HepG2 (cell line): ENCODE data around the gene VSIR. TPM values are rescaled to one million over a fixed set of nuclear protein-coding genes. Genes with fewer than 3 reads are reported as not detected.

Experiments
- ATAC-seq: fragments of 200-7000 bp; cut with Tn5 transposase; 3 replicates; pipeline ENCODE4 v1.9.1; 2020; ENCODE audit warnings: mild to moderate bottlenecking, moderate library complexity
- BruUV-seq: library from RNA; stranded (reverse); fragments of 400-500 nt; replicated peaks from 2 replicates; lab custom pipeline; 2021; lab: Mats Ljungman, UMichigan
- CTCF ChIA-PET: fragments of 300-600 bp; formaldehyde crosslinking; extraction: SDS; loops from one replicate; lab custom pipeline; 2021; ENCODE audit warnings: low total read pairs, inconsistent platforms, low intra/inter-chr PET ratio; lab: Yijun Ruan, JAX
- POLR2A ChIA-PET: fragments of 350-600 bp; sonication (Branson Sonifier 250); formaldehyde crosslinking; loops from one replicate; lab custom pipeline; 2020; ENCODE audit warnings: antibody characterized with exemption, inconsistent platforms; lab: Yijun Ruan, JAX
- DNase-seq: peaks from one replicate; pipeline ENCODE4 v3.0.0-alpha.2; 2015; ENCODE audit warnings: low spot score
- FAIRE-seq: peaks from 3 replicates; lab custom pipeline; 2011; peaks lifted over from hg19 to GRCh38; lab: Jason Lieb, UNC
- H2AFZ ChIP-seq: one replicate; pipeline ENCODE4 v1.6.1; 2011; ENCODE audit warnings: low read length, inconsistent platforms
- H3K27ac ChIP-seq: fragments of 300-600 bp; 3 replicates; pipeline ENCODE4 v1.8.0; 2011; ENCODE audit warnings: mixed run types, mild to moderate bottlenecking, mixed read lengths, low read length, inconsistent platforms; ENCODE audit not compliant: insufficient read depth; ENCODE audit errors: extremely low read length
- H3K27me3 ChIP-seq, 2 experiments: fragments of 200-600 bp in 1 of 2; 2 replicates in 1 of 2; 3 replicates in 1 of 2; pipeline versions ENCODE4 v1.6.0 to v1.8.0; 2011; ENCODE audit warnings: low read length in 2 of 2, mild to moderate bottlenecking in 2 of 2, moderate library complexity in 2 of 2, inconsistent platforms in 1 of 2; ENCODE audit not compliant: insufficient read depth in 2 of 2, control insufficient read depth in 1 of 2
- H3K36me3 ChIP-seq, 2 experiments: fragments of 200-600 bp in 1 of 2; replicated peaks in 1 of 2; 2 replicates in 1 of 2; 3 replicates in 1 of 2; pipeline versions ENCODE4 v1.5.1 to v1.8.0; 2011; ENCODE audit warnings: low read length in 2 of 2, inconsistent platforms in 1 of 2; ENCODE audit not compliant: insufficient read depth in 2 of 2, control insufficient read depth in 1 of 2
- H3K4me1 ChIP-seq: 2 replicates; pipeline ENCODE4 v1.5.1; 2012; ENCODE audit warnings: low read length, inconsistent platforms; ENCODE audit not compliant: insufficient read depth
- H3K4me2 ChIP-seq: 2 replicates; pipeline ENCODE4 v1.6.0; 2011; ENCODE audit warnings: low read depth, low read length, inconsistent platforms
- H3K4me3 ChIP-seq, 3 experiments: fragments of 200-600 bp in 1 of 3; sonication (generic), shearing (Covaris generic) in 1 of 3; replicated peaks in 1 of 3; 2 replicates each; pipeline ENCODE4 v1.5.1; 2011 to 2016; ENCODE audit warnings: low read length in 3 of 3, inconsistent platforms in 2 of 3, low read depth in 2 of 3, mild to moderate bottlenecking in 2 of 3, control low read depth in 1 of 3, mixed read lengths in 1 of 3; ENCODE audit not compliant: insufficient read depth in 1 of 3
- H3K79me2 ChIP-seq: one replicate; pipeline ENCODE4 v1.6.1; 2011; ENCODE audit warnings: low read length, inconsistent platforms; ENCODE audit not compliant: insufficient read depth
- H3K9ac ChIP-seq: 2 replicates; pipeline ENCODE4 v1.6.0; 2011; ENCODE audit warnings: mild to moderate bottlenecking, low read depth, low read length, inconsistent platforms; ENCODE audit not compliant: insufficient read depth
- H3K9me3 ChIP-seq: 2 replicates; pipeline ENCODE4 v1.5.1; 2012; ENCODE audit warnings: mild to moderate bottlenecking, low read length
- H4K20me1 ChIP-seq: 2 replicates; pipeline ENCODE4 v1.6.0; 2011; ENCODE audit warnings: inconsistent platforms, mild to moderate bottlenecking, low read length, moderate library complexity; ENCODE audit not compliant: insufficient read depth
- DNMT3B ChIP-seq: conservative IDR thresholded peaks from 2 replicates; pipeline ENCODE4 v1.6.1; 2016; ENCODE audit warnings: missing biosample characterization, control low read depth
- JUN ChIP-seq: sonication (generic); formaldehyde crosslinking; IDR thresholded peaks from 2 replicates; pipeline ENCODE4 v1.4.0; 2020; ENCODE audit warnings: mild to moderate bottlenecking, missing genetic modification reagents
- LBX2 ChIP-seq: sonication (generic); formaldehyde crosslinking; IDR thresholded peaks from 2 replicates; pipeline ENCODE4 v1.5.0; 2020; ENCODE audit warnings: missing genetic modification reagents, mild to moderate bottlenecking, borderline replicate concordance
- NFE2L1 ChIP-seq: sonication (generic); formaldehyde crosslinking; IDR thresholded peaks from 2 replicates; pipeline ENCODE4 v1.4.0; 2020; ENCODE audit warnings: missing genetic modification reagents, mild to moderate bottlenecking, borderline replicate concordance
- NFIC ChIP-seq: IDR thresholded peaks from 2 replicates; pipeline ENCODE4 v1.6.1; 2012; ENCODE audit warnings: mild to moderate bottlenecking, low read length, inconsistent platforms
- RBM39 ChIP-seq: fragments of 200-400 bp; formaldehyde crosslinking; IDR thresholded peaks from one replicate; pipeline ENCODE4 v1.6.1; 2018; ENCODE audit warnings: antibody characterized with exemption, mild to moderate bottlenecking, low read depth, low read length; ENCODE audit not compliant: poor library complexity, severe bottlenecking
- TAF15 ChIP-seq: fragments of 200-400 bp; formaldehyde crosslinking; IDR thresholded peaks from one replicate; pipeline ENCODE4 v1.6.1; 2018; ENCODE audit warnings: mild to moderate bottlenecking, low read depth, low read length; ENCODE audit not compliant: poor library complexity, severe bottlenecking
- YY1 ChIP-seq: IDR thresholded peaks from 2 replicates; pipeline ENCODE4 v1.6.1; 2011; ENCODE audit warnings: low read length, low read depth, moderate library complexity, mild to moderate bottlenecking; ENCODE audit not compliant: insufficient read depth, insufficient replicate concordance
- ZC3H13 ChIP-seq: sonication (generic); formaldehyde crosslinking; IDR thresholded peaks from 2 replicates; pipeline ENCODE4 v1.8.1; 2023; ENCODE audit warnings: mild to moderate bottlenecking, missing genetic modification reagents, moderate library complexity
- ZFP36 ChIP-seq: fragments of 150-350 bp; IDR thresholded peaks from 2 replicates; pipeline ENCODE4 v1.6.1; 2018; ENCODE audit warnings: borderline replicate concordance, low read length, low read depth; ENCODE audit not compliant: partially characterized antibody
- ZNF343 ChIP-seq: sonication (generic); formaldehyde crosslinking; IDR thresholded peaks from 2 replicates; pipeline ENCODE4 v1.4.0; 2020; ENCODE audit warnings: mild to moderate bottlenecking, missing genetic modification reagents
- ZNF501 ChIP-seq: sonication (generic); formaldehyde crosslinking; IDR thresholded peaks from 2 replicates; pipeline ENCODE4 v1.5.1; 2020; ENCODE audit warnings: mild to moderate bottlenecking, moderate library complexity, missing genetic modification reagents
- ZNF660 ChIP-seq: sonication (generic); formaldehyde crosslinking; IDR thresholded peaks from 2 replicates; pipeline ENCODE4 v1.5.1; 2020; ENCODE audit warnings: mild to moderate bottlenecking, low read depth, missing genetic modification reagents, borderline replicate concordance
- ZNF674 ChIP-seq: sonication (generic); formaldehyde crosslinking; IDR thresholded peaks from 2 replicates; pipeline ENCODE4 v1.5.0; 2020; ENCODE audit warnings: low read depth, mild to moderate bottlenecking, missing genetic modification reagents
- ZNF703 ChIP-seq: sonication (generic); formaldehyde crosslinking; IDR thresholded peaks from 2 replicates; pipeline ENCODE4 v1.5.1; 2020; ENCODE audit warnings: missing genetic modification reagents, mild to moderate bottlenecking, moderate library complexity, borderline replicate concordance
- ZNF782 ChIP-seq: sonication (generic); formaldehyde crosslinking; IDR thresholded peaks from 2 replicates; pipeline ENCODE4 v1.4.0; 2020; ENCODE audit warnings: missing genetic modification reagents, mild to moderate bottlenecking, borderline replicate concordance
- WGBS: methylation state at CpG from one replicate; pipeline ENCODE4 v1.1.6; 2017; ENCODE audit warnings: low lambda C conversion rate; 5-methylcytosine and 5-hydroxymethylcytosine counted together
- in situ Hi-C: cut with HindIII; loops from 2 replicates; pipeline ENCODE4 v1.10.0; 2017; ENCODE audit warnings: low pct_unique_long_range_greater_than_20kb; ENCODE audit not compliant: extremely low pct_ligation_motif_present
- intact Hi-C: fragments of 100-400 bp; cut with micrococcal nuclease; formaldehyde crosslinking; loops from one replicate; pipeline ENCODE4 v1.10.0; 2022; ENCODE audit not compliant: unreplicated experiment
- polyA plus RNA-seq, 8 experiments: library from polyadenylated mRNA; depleted of rRNA in 3 of 8; stranded (reverse) in 7 of 8; unstranded in 1 of 8; fragments of >200 nt; fragmentation: Illumina TruSeq in 4 of 8; extraction: Trizol in 4 of 8; gene quantifications; 2 replicates each; pipeline versions ENCODE4 v1.2.1 to v1.2.3, GENCODE V29; 2011 to 2016; ENCODE audit warnings: low read depth in 4 of 8, missing spikeins in 1 of 8, mixed read lengths in 1 of 8; ENCODE audit not compliant: insufficient read depth in 1 of 8
- total RNA-seq, 5 experiments: library from RNA; depleted of rRNA; stranded (reverse); fragments of >200 nt; fragmentation: Illumina TruSeq; extraction: Trizol; gene quantifications; 2 replicates each; pipeline ENCODE4 v1.2.3, GENCODE V29; 2016; ENCODE audit warnings: low read depth in 1 of 5
- TF ChIP-seq, protein P1 (sequence below): sonication (generic); formaldehyde crosslinking; IDR thresholded peaks from 2 replicates; pipeline ENCODE4 v1.4.0; 2020; ENCODE audit warnings: mild to moderate bottlenecking, missing genetic modification reagents

VSIR gene
- total and polyA plus RNA-seq, 2 of the 13 experiments (the other 11 are each of a cell fraction or from before 2014, with no cell fraction given), result 0.44 to 3.2 TPM

DNA sequence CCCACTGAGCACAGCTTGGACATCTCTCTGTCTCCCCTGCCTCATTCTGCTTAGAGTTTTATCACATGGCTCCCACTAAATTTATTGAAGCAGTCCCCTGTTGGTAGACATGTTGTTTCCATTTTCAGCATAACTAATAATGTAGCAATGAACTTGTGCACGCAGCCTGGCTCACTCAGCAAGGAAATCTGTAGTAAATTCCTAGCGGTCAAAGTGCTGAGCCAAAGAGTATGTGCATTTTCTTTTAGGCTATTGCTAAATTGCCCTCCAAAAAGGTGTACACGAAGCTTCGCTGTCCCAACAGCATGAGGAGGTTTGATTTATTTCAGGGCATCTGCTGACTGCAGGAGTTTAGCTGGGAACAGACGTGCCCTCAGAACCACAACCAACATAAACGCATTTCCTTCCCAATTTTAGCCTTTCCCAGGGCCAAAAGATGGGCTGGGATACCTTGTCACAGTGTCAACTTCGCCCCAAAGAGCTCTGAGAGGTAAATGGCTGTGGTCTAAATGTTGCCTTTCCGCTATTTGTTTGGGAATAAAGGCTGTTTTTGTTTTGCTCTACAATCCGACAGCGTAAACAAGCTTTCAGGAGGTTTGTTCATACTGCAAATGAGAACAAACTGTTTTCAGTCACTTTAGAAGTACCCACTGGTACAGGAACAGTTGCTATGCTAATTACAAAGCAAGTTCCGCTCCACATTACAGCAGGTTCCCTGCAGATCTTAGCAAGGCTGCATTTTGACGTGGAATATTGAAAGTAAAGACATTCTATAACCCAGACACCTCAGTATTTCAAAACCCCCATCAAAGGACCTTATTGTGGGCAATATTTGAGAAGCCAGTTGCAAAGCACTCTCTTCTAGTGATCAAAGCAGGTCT, 16.8 kb downstream of the VSIR start:
- Histone ChIP-seq H3K4me3 (no peak overlapping the region), H4K20me1 (no peaks in the 10 kb centered on the region), H3K27me3 (peaks cover 3 to 33% of the 10 kb centered on the region in 2 experiments; a peak in 3 of 5 replicates), H3K9me3 (no peaks in the 10 kb centered on the region), H3K79me2 (no peaks in the 10 kb centered on the region), H3K27ac (no peak overlapping the region), H3K4me1 (peaks cover 63% of the 10 kb centered on the region), H3K4me2 (no peak overlapping the region), H3K9ac (no peak overlapping the region), H2AFZ (no peak overlapping the region), H3K36me3 (no peaks in the 10 kb centered on the region)
- WGBS, result 24% methylated on average over 11 of the region's 12 CpGs
- POLR2A ChIA-PET, result no interaction called here
- intact Hi-C loops, result no loop called here
- CTCF ChIA-PET, result no interaction called here
- in situ Hi-C loops, result no loop called here
- DNase-seq (no peak), FAIRE-seq (no peak), ATAC-seq (no peak)
- no TSS peak for BruUV-seq
- no peak for TF ChIP-seq ZNF674 (CRISPR knock-in tag)
- TF ChIP-seq ZNF782 (CRISPR knock-in tag), result no peak
- no peak for TF ChIP-seq TAF15
- TF ChIP-seq NFIC, result no peak
- no peak for TF ChIP-seq YY1
- TF ChIP-seq JUN (CRISPR knock-in tag), result no peak
- TF ChIP-seq ZNF703, result no peak
- no peak for TF ChIP-seq RBM39
- TF ChIP-seq ZNF343 (CRISPR knock-in tag), result no peak
- no peak for TF ChIP-seq ZC3H13
- TF ChIP-seq LBX2 (CRISPR knock-in tag), result no peak
- no peak for TF ChIP-seq NFE2L1 (CRISPR knock-in tag)
- TF ChIP-seq ZNF501 (CRISPR knock-in tag), result no peak
- TF ChIP-seq ZFP36, result no peak
- no peak for TF ChIP-seq DNMT3B (CRISPR knock-in tag)
- TF ChIP-seq ZNF660 (CRISPR knock-in tag), result no peak
- TF ChIP-seq, protein P1, sequence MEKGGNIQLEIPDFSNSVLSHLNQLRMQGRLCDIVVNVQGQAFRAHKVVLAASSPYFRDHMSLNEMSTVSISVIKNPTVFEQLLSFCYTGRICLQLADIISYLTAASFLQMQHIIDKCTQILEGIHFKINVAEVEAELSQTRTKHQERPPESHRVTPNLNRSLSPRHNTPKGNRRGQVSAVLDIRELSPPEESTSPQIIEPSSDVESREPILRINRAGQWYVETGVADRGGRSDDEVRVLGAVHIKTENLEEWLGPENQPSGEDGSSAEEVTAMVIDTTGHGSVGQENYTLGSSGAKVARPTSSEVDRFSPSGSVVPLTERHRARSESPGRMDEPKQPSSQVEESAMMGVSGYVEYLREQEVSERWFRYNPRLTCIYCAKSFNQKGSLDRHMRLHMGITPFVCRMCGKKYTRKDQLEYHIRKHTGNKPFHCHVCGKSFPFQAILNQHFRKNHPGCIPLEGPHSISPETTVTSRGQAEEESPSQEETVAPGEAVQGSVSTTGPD (CRISPR knock-in tag), result no peak
